Measurements from ENCODE around the gene UBR7. TPM values are rescaled to one million over a fixed set of nuclear protein-coding genes. Genes with fewer than 3 reads are reported as not detected.
"Not testable (repeated sequence)": the region's sequence is repeated elsewhere in the genome, so short reads cannot be mapped to it uniquely, and the experiment has no call there.

UBR7 gene
- 17.8 TPM for polyA plus RNA-seq (2013, experiment 1 of 2; ENCODE audit: insufficient read length)
- 19.1 TPM for polyA plus RNA-seq (2013, experiment 2 of 2; ENCODE audit: insufficient read length)

- peak; percentile 98 for DNase-seq
Observed at GRCh38 chr14:93206793-93207467, at the start of gene UBR7, which contains the start of gene GON7. TSS of gene UBR7 (plus strand) at chr14:93207256. CDS start at chr14:93207292, 36 bp downstream. TSS of gene GON7 (minus strand) at chr14:93207065. CDS start at chr14:93207037, 28 bp downstream.

GRCh38 chr14:93158349-93158748, 48.7 kb upstream of the UBR7 start:
- DNase-seq = not testable (repeated sequence)

GRCh38 chr14:93159625-93160352, 47.3 kb upstream of the UBR7 start:
- DNase-seq = not testable (repeated sequence)

- DNase-seq = peak; percentile 4
Observed at GRCh38 chr14:93160353-93160801, 46.7 kb upstream of the UBR7 start.

- DNase-seq = peak; percentile 17
Observed at GRCh38 chr14:93161411-93161940, 45.6 kb upstream of the UBR7 start.

GRCh38 chr14:93163564-93163963, 43.5 kb upstream of the UBR7 start:
- no peak for DNase-seq

- not testable (repeated sequence) for DNase-seq
Observed at GRCh38 chr14:93165271-93166265, 41.5 kb upstream of the UBR7 start.

GRCh38 chr14:93168610-93169009, 38.4 kb upstream of the UBR7 start:
- not testable (repeated sequence) for DNase-seq

GRCh38 chr14:93169619-93170018, 37.4 kb upstream of the UBR7 start:
- not testable (repeated sequence) for DNase-seq

GRCh38 chr14:93170141-93170540, 36.9 kb upstream of the UBR7 start:
- not testable (repeated sequence) for DNase-seq

GRCh38 chr14:93171376-93171775, 35.7 kb upstream of the UBR7 start:
- DNase-seq = no peak

GRCh38 chr14:93173943-93174395, 33.1 kb upstream of the UBR7 start:
- no peak for DNase-seq

- not testable (repeated sequence) for DNase-seq
Observed at GRCh38 chr14:93174731-93175130, 32.3 kb upstream of the UBR7 start.

- DNase-seq = no peak
Observed at GRCh38 chr14:93175492-93175891, 31.6 kb upstream of the UBR7 start.

GRCh38 chr14:93183596-93184317, 23.3 kb upstream of the UBR7 start:
- no peak for DNase-seq

- DNase-seq = peak; percentile 83
Observed at GRCh38 chr14:93184391-93185348, 22.4 kb upstream of the UBR7 start, which contains the start of the genes LYSET and MOAP1. TSS of gene LYSET (plus strand) at chr14:93185317. CDS start at chr14:93185406, 89 bp downstream. TSS of gene MOAP1 (minus strand) at chr14:93184897. CDS start at chr14:93184242, 655 bp downstream.

- DNase-seq = no peak
Observed at GRCh38 chr14:93185349-93185720, 21.7 kb upstream of the UBR7 start.

GRCh38 chr14:93186466-93186865, 20.6 kb upstream of the UBR7 start:
- DNase-seq = no peak

- DNase-seq = no peak
Observed at GRCh38 chr14:93186956-93187355, 20.1 kb upstream of the UBR7 start.

All from fibroblast of skin of scalp (primary cell).